Mesenchymal stem cell (in vitro differentiated cells and primary cell): ENCODE results near the gene TOPBP1.
A peak's percentile ranks its signal among the peaks of the same experiment; 100 is the strongest.

Experiments
- DNase-seq: peaks from one replicate; pipeline ENCODE4 v3.0.0-alpha.2; 2013
- H2AFZ ChIP-seq: one replicate; pipeline ENCODE4 v1.6.1; 2013; ENCODE audit warnings: low read depth, mild to moderate bottlenecking, control low read depth, inconsistent platforms, low read length, moderate library complexity
- H2AK5ac ChIP-seq: 2 replicates; pipeline ENCODE4 v1.6.1; 2013; ENCODE audit warnings: low read length, moderate library complexity, mild to moderate bottlenecking, inconsistent platforms; ENCODE audit not compliant: severe bottlenecking
- H2BK120ac ChIP-seq: one replicate; pipeline ENCODE4 v1.6.1; 2013; ENCODE audit warnings: low read depth, mild to moderate bottlenecking, inconsistent platforms, low read length, moderate library complexity
- H2BK12ac ChIP-seq, 2 experiments: one replicate each; pipeline ENCODE4 v1.6.1; 2013; ENCODE audit warnings: inconsistent platforms in 2 of 2, low read length in 2 of 2, mild to moderate bottlenecking in 2 of 2, moderate library complexity in 2 of 2, control low read depth in 1 of 2
- H2BK15ac ChIP-seq: one replicate; pipeline ENCODE4 v1.6.1; 2013; ENCODE audit warnings: mild to moderate bottlenecking, low read depth, inconsistent platforms; ENCODE audit not compliant: poor library complexity, severe bottlenecking
- H2BK5ac ChIP-seq: 2 replicates; pipeline ENCODE4 v1.6.1; 2013; ENCODE audit warnings: low read depth, mild to moderate bottlenecking, low read length, control low read depth, inconsistent platforms; ENCODE audit not compliant: poor library complexity, severe bottlenecking
- H3K14ac ChIP-seq, 2 experiments: one replicate each; pipeline ENCODE4 v1.6.1; 2013; ENCODE audit warnings: inconsistent platforms in 2 of 2, low read length in 2 of 2, control low read depth in 1 of 2, mild to moderate bottlenecking in 1 of 2, moderate library complexity in 1 of 2
- H3K18ac ChIP-seq, 2 experiments: one replicate each; pipeline ENCODE4 v1.6.1; 2013; ENCODE audit warnings: inconsistent platforms in 2 of 2, low read length in 2 of 2, control low read depth in 1 of 2, low read depth in 1 of 2, mild to moderate bottlenecking in 1 of 2
- H3K23ac ChIP-seq, 2 experiments: one replicate each; pipeline ENCODE4 v1.6.1; 2013; ENCODE audit warnings: inconsistent platforms in 2 of 2, low read length in 2 of 2, mild to moderate bottlenecking in 2 of 2, moderate library complexity in 2 of 2, control low read depth in 1 of 2
- H3K27ac ChIP-seq: 2 replicates; pipeline ENCODE4 v1.5.1; 2013; ENCODE audit warnings: mild to moderate bottlenecking, moderate library complexity, low read length, control low read depth, inconsistent platforms; ENCODE audit not compliant: poor library complexity, severe bottlenecking
- H3K27me3 ChIP-seq, 2 experiments: 2 replicates each; pipeline versions ENCODE4 v1.6.1 to v1.7.0; 2013; ENCODE audit warnings: low read length in 2 of 2, mild to moderate bottlenecking in 2 of 2, moderate library complexity in 2 of 2, control low read depth in 1 of 2, inconsistent platforms in 1 of 2; ENCODE audit not compliant: control insufficient read depth in 1 of 2, insufficient read depth in 1 of 2
- H3K36me3 ChIP-seq, 2 experiments: 2 replicates each; pipeline versions ENCODE4 v1.6.1 to v1.7.0; 2013; ENCODE audit warnings: low read length in 2 of 2, control low read depth in 1 of 2, inconsistent platforms in 1 of 2, low read depth in 1 of 2, mild to moderate bottlenecking in 1 of 2; ENCODE audit not compliant: insufficient read depth in 2 of 2, control insufficient read depth in 1 of 2
- H3K4ac ChIP-seq, 2 experiments: one replicate each; pipeline ENCODE4 v1.6.1; 2013; ENCODE audit warnings: inconsistent platforms in 2 of 2, low read length in 2 of 2, mild to moderate bottlenecking in 2 of 2, moderate library complexity in 2 of 2, control low read depth in 1 of 2, low read depth in 1 of 2
- H3K4me1 ChIP-seq: 2 replicates; pipeline ENCODE4 v1.6.1; 2013; ENCODE audit warnings: low read depth, low read length, control low read depth; ENCODE audit not compliant: control insufficient read depth, insufficient read depth
- H3K4me2 ChIP-seq: 2 replicates; pipeline ENCODE4 v1.6.1; 2013; ENCODE audit warnings: low read length, mild to moderate bottlenecking, inconsistent platforms; ENCODE audit not compliant: poor library complexity, severe bottlenecking
- H3K4me3 ChIP-seq, 2 experiments: 2 replicates each; pipeline versions ENCODE4 v1.5.1 to v1.7.0; 2013; ENCODE audit warnings: low read length in 2 of 2, mild to moderate bottlenecking in 2 of 2, control low read depth in 1 of 2, low read depth in 1 of 2; ENCODE audit not compliant: insufficient read depth in 1 of 2
- H3K79me1 ChIP-seq: replicated peaks from 2 replicates; pipeline ENCODE4 v1.6.1; 2013; ENCODE audit warnings: mild to moderate bottlenecking, control low read depth, low read length, inconsistent platforms; ENCODE audit not compliant: poor library complexity, severe bottlenecking
- H3K9ac ChIP-seq: 2 replicates; pipeline ENCODE4 v1.7.0; 2013; ENCODE audit warnings: mild to moderate bottlenecking, low read length, moderate library complexity
- H3K9me3 ChIP-seq: 2 replicates; pipeline ENCODE4 v1.7.0; 2013; ENCODE audit warnings: mild to moderate bottlenecking, low read length; ENCODE audit not compliant: control insufficient read depth
- H4K8ac ChIP-seq: one replicate; pipeline ENCODE4 v1.6.1; 2013; ENCODE audit warnings: inconsistent platforms, mild to moderate bottlenecking, low read length, moderate library complexity
- H4K91ac ChIP-seq: one replicate; pipeline ENCODE4 v1.6.1; 2013; ENCODE audit warnings: mild to moderate bottlenecking, low read length, inconsistent platforms
- WGBS: methylation state at CpG from one replicate; pipeline ENCODE4 v1.1.7; 2013; ENCODE audit warnings: mixed read lengths; 5-methylcytosine and 5-hydroxymethylcytosine counted together

Gene TOPBP1

GRCh38 chr3:133699467-133699866 is 37.7 kb upstream of the TOPBP1 start:
- Histone ChIP-seq H3K14ac (peak overlapping the region in 1 of 2 experiments; percentile 41), H3K27ac (no peak overlapping the region), H3K4me2 (no peak overlapping the region), H3K4me1 (no peaks in the 10 kb centered on the region), H2BK15ac (no peak overlapping the region), H3K9ac (no peak overlapping the region), H3K18ac (no peak overlapping the region), H2BK120ac (no peak overlapping the region), H3K23ac (no peak overlapping the region), H3K4me3 (no peak overlapping the region), H2AFZ (no peak overlapping the region), H4K91ac (no peak overlapping the region), H3K36me3 (no peaks in the 10 kb centered on the region), H3K9me3 (no peaks in the 10 kb centered on the region), H4K8ac (no peak overlapping the region), H3K79me1 (no peaks in the 10 kb centered on the region), H2BK5ac (no peak overlapping the region), H3K4ac (no peak overlapping the region), H2AK5ac (no peak overlapping the region), H2BK12ac (no peak overlapping the region), H3K27me3 (peaks cover 3 to 16% of the 10 kb centered on the region in 2 experiments)
- DNase-seq = no peak
- 28% methylated on average over 2 of the region's 2 CpGs for WGBS

- no peak overlapping the region for H2BK120ac ChIP-seq
- no peak overlapping the region for H2AFZ ChIP-seq
- H3K27ac ChIP-seq = no peak overlapping the region
- no peak overlapping the region for H3K4me3 ChIP-seq
- H4K8ac ChIP-seq = no peak overlapping the region
- no peak overlapping the region for H2BK15ac ChIP-seq
- no peaks in the 10 kb centered on the region for H3K9me3 ChIP-seq
- no peak overlapping the region for H3K14ac ChIP-seq
- no peak overlapping the region for H4K91ac ChIP-seq
- no peak overlapping the region for H3K18ac ChIP-seq
- H3K27me3 ChIP-seq = peaks cover 0 to 26% of the 10 kb centered on the region in 2 experiments
- no peak overlapping the region for H2BK5ac ChIP-seq
- no peak overlapping the region for H3K23ac ChIP-seq
- DNase-seq = no peak
- H2AK5ac ChIP-seq = no peak overlapping the region
- no peaks in the 10 kb centered on the region for H3K36me3 ChIP-seq
- no peak overlapping the region for H2BK12ac ChIP-seq
- no peak overlapping the region for H3K9ac ChIP-seq
- H3K4ac ChIP-seq = no peak overlapping the region
- no peak overlapping the region for H3K4me2 ChIP-seq
- peaks cover 2% of the 10 kb centered on the region for H3K4me1 ChIP-seq
- H3K79me1 ChIP-seq = no peaks in the 10 kb centered on the region
- 63% methylated on average over 2 of the region's 2 CpGs for WGBS
Measured at GRCh38 chr3:133697960-133698359, 36.2 kb upstream of the TOPBP1 start.

- H3K9ac ChIP-seq = no peak overlapping the region
- H3K9me3 ChIP-seq = no peaks in the 10 kb centered on the region
- no peak overlapping the region for H2AK5ac ChIP-seq
- H2BK5ac ChIP-seq = no peak overlapping the region
- H2BK15ac ChIP-seq = no peak overlapping the region
- H3K4me1 ChIP-seq = peaks cover 4% of the 10 kb centered on the region
- H4K8ac ChIP-seq = no peak overlapping the region
- no peak overlapping the region for H3K23ac ChIP-seq
- H3K4ac ChIP-seq = no peak overlapping the region
- H3K4me2 ChIP-seq = no peak overlapping the region
- H3K27ac ChIP-seq = no peak overlapping the region
- no peak overlapping the region for H4K91ac ChIP-seq
- 83% methylated on average over 1 of the region's 3 CpGs for WGBS
- no peak overlapping the region for H2BK12ac ChIP-seq
- no peak overlapping the region for H3K4me3 ChIP-seq
- no peak for DNase-seq
- no peaks in the 10 kb centered on the region for H3K36me3 ChIP-seq
- H3K14ac ChIP-seq = no peak overlapping the region
- peaks cover 0 to 29% of the 10 kb centered on the region in 2 experiments for H3K27me3 ChIP-seq
- H2BK120ac ChIP-seq = no peak overlapping the region
- no peak overlapping the region for H3K18ac ChIP-seq
- H2AFZ ChIP-seq = no peak overlapping the region
- H3K79me1 ChIP-seq = no peaks in the 10 kb centered on the region
Measured at GRCh38 chr3:133695560-133696171, 33.9 kb upstream of the TOPBP1 start.

- Histone ChIP-seq H3K9ac (no peak overlapping the region), H4K91ac (no peak overlapping the region), H2BK120ac (no peak overlapping the region), H3K23ac (no peak overlapping the region), H2AK5ac (no peak overlapping the region), H3K36me3 (no peaks in the 10 kb centered on the region), H3K27me3 (peaks cover 0 to 20% of the 10 kb centered on the region in 2 experiments), H2AFZ (no peak overlapping the region), H3K4me3 (no peak overlapping the region), H3K79me1 (no peaks in the 10 kb centered on the region), H3K9me3 (no peaks in the 10 kb centered on the region), H3K14ac (no peak overlapping the region), H2BK5ac (no peak overlapping the region), H4K8ac (no peak overlapping the region), H3K4me2 (no peak overlapping the region), H3K4me1 (peaks cover 4% of the 10 kb centered on the region), H2BK15ac (no peak overlapping the region), H3K18ac (no peak overlapping the region), H3K27ac (no peak overlapping the region), H2BK12ac (no peak overlapping the region), H3K4ac (no peak overlapping the region)
- no peak for DNase-seq
- WGBS = 83% methylated on average over 9 of the region's 9 CpGs
Measured at GRCh38 chr3:133694288-133695268, 32.8 kb upstream of the TOPBP1 start.
